Activated effector memory CD4-positive, alpha-beta T cell treated with Interleukin-2 at 50 U/mL for 16 hours (primary cell): ENCODE results near the gene HACD1.

Experiments used
- DNase-seq: peaks from one replicate; pipeline ENCODE4 v3.0.0-alpha.2; 2020

HACD1 gene

GRCh38 chr10:17576768-17577167 is 40.4 kb downstream of the HACD1 start:
- no peak for DNase-seq

- no peak for DNase-seq
These were observed 52.3 kb downstream of the HACD1 start for GRCh38 chr10:17564911-17565310.

- no peak for DNase-seq
These were observed 53.7 kb downstream of the HACD1 start for GRCh38 chr10:17563452-17563851.

- no peak for DNase-seq
These were observed 54.6 kb downstream of the HACD1 start for GRCh38 chr10:17562614-17563013.

- DNase-seq = no peak
These were observed 56.1 kb downstream of the HACD1 start for GRCh38 chr10:17561111-17561510.

- no peak for DNase-seq
These were observed 59.7 kb downstream of the HACD1 start for GRCh38 chr10:17557459-17557858.

- no peak for DNase-seq
These were observed 68.4 kb downstream of the HACD1 start for GRCh38 chr10:17548770-17549169.

- no peak for DNase-seq
These were observed 69.0 kb downstream of the HACD1 start for GRCh38 chr10:17548162-17548561.

- no peak for DNase-seq
These were observed 70.1 kb downstream of the HACD1 start for GRCh38 chr10:17547060-17547459.

GRCh38 chr10:17544465-17544864 is 72.7 kb downstream of the HACD1 start:
- no peak for DNase-seq
